Measurements from ENCODE around the gene RFT1. TPM values are rescaled to one million over a fixed set of nuclear protein-coding genes. Genes with fewer than 3 reads are reported as not detected.

RFT1 gene
- total and polyA plus RNA-seq, 2 donors (not counting 3 experiments of a cell fraction or from before 2014, with no cell fraction given): 29.8 to 39.9 TPM

Other genes with a start within 250 kb of the RFT1 start
- 18.2 and 19.6 TPM in 2 replicates for gene STIMATE, start 232.9 kb downstream of the RFT1 start, total RNA-seq
- gene STIMATE, start 232.9 kb downstream of the RFT1 start, polyA plus RNA-seq: 24.0 and 25.9 TPM in 2 replicates
- gene SFMBT1, start 84.4 kb downstream of the RFT1 start, total RNA-seq: 4.6 and 6.0 TPM in 2 replicates
- 1.8 and 2.0 TPM in 2 replicates for gene SFMBT1, start 84.4 kb downstream of the RFT1 start, polyA plus RNA-seq
- gene PRKCD, start 30.8 kb upstream of the RFT1 start, total RNA-seq: 15.5 and 17.5 TPM in 2 replicates
- gene PRKCD, start 30.8 kb upstream of the RFT1 start, polyA plus RNA-seq: 16.4 and 19.0 TPM in 2 replicates
- gene TKT, start 125.6 kb upstream of the RFT1 start, total RNA-seq: 510 and 586 TPM in 2 replicates
- 287 and 288 TPM in 2 replicates for gene TKT, start 125.6 kb upstream of the RFT1 start, polyA plus RNA-seq
- 28.5 and 38.0 TPM in 2 replicates for gene DCP1A, start 217.1 kb upstream of the RFT1 start, total RNA-seq
- gene DCP1A, start 217.1 kb upstream of the RFT1 start, polyA plus RNA-seq: 29.5 and 32.3 TPM in 2 replicates